GM08714 (cell line): ENCODE data around the gene TMOD3.

Experiments
- H3K4me3 ChIP-seq: fragments of 200-500 bp; sonication (Bioruptor generic); 2 replicates; pipeline ENCODE4 v1.5.1; 2014; ENCODE audit warnings: mild to moderate bottlenecking, low read length, inconsistent platforms
- ZNF274 ChIP-seq: IDR thresholded peaks from 2 replicates; pipeline ENCODE4 v1.6.1; 2012; ENCODE audit warnings: mild to moderate bottlenecking, low read depth, low read length

Gene TMOD3

GRCh38 chr15:51803965-51804364, 25.5 kb upstream of the TMOD3 start:
- no peak for TF ChIP-seq ZNF274
- no peak overlapping the region for H3K4me3 ChIP-seq

- no peak for TF ChIP-seq ZNF274
Measured at GRCh38 chr15:51806123-51806522, 23.3 kb upstream of the TMOD3 start.

GRCh38 chr15:51809457-51809856, 20.0 kb upstream of the TMOD3 start:
- no peak for TF ChIP-seq ZNF274
- no peak overlapping the region for H3K4me3 ChIP-seq

More at GRCh38 chr15:51806123-51806522, 23.3 kb upstream of the TMOD3 start:
- H3K4me3 ChIP-seq: no peak overlapping the region

DNA sequence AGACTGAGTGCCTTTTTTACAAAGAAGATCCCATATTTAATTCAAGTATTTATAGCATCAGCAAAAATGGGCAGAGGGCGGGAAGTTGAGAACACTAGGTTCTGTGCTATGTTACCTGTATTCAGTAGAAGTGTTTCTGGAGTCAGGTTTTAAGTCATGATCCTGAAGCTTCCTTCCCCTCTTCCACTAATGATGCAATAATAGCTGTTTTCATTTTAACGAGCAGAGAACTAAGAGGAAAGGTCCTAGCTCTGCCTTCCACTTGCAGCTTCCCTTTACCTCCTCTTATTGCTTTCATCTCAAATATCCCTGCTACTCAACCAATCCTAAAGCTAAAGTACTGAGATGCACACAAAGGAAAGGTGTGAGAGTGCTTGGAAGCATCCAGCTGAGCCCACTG, 16.9 kb upstream of the TMOD3 start:
- no peak overlapping the region for H3K4me3 ChIP-seq
- no peak for TF ChIP-seq ZNF274

- no peak overlapping the region for H3K4me3 ChIP-seq
- no peak for TF ChIP-seq ZNF274
Measured at GRCh38 chr15:51814606-51815005, 14.8 kb upstream of the TMOD3 start.

GRCh38 chr15:51816611-51817010, 12.8 kb upstream of the TMOD3 start:
- H3K4me3 ChIP-seq: no peak overlapping the region
- TF ChIP-seq ZNF274: no peak

GRCh38 chr15:51818150-51818549, 11.3 kb upstream of the TMOD3 start:
- no peak for TF ChIP-seq ZNF274
- H3K4me3 ChIP-seq: no peak overlapping the region

DNA sequence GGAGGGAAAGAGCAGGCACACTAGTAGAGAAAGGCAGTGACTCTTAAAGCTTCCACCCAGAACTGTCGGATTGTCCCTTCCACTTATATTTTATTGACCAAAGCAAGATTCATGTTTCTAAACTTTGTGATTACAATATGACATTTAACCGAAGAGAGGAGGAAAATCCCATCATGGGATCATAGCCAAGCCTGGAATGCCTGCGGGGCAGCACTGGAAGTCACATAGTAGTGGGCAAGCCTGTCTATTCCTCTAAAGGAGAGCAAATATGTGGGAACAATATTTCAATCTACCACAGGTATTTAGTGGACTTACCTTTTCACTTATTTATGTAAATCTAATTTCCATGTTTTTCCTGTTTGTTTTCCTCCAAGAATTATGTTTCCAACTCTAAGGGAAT, 3.8 kb upstream of the TMOD3 start:
- H3K4me3 ChIP-seq: no peak overlapping the region
- TF ChIP-seq ZNF274: no peak

DNA sequence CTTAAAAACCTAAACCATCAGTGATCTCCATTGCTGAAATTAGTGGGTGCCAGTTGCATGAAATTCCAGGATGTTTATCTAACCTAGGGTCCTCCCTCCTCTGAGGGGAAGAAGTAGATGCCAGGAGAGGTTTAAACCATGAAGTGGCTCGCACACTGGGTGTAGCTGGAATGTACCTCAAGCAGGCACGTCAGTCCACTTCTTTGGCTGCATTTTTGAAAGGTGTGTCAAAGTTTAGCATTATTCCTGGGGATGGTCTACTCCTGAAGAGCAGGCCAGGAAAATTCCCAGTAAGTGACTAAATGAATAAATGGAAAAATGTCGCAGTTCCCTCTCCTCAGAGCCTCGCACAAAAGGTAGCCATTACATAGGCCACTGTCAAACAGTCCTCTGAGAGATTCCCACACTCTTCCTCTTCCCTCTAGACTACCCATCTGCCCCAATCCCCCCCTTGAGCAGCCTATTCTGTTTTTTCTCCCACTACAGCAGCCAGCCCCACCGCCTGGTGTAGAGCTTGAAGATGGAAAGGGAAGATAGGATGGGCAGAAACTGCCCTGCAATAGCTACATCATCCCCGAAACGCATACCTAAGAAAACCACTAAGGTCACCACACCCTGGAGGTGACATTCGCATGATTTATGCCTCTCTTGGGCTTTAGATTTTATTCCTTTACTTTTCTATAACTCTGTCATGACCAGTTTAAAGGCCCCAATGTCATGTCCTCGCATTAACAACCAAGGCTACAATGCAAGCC, 655 bp upstream of the TMOD3 start:
- no peak overlapping the region for H3K4me3 ChIP-seq
- TF ChIP-seq ZNF274: no peak

- peak overlapping the region; percentile 84 for H3K4me3 ChIP-seq
- no peak for TF ChIP-seq ZNF274
Measured at GRCh38 chr15:51830276-51830806, 888 bp downstream of the TMOD3 start.

DNA sequence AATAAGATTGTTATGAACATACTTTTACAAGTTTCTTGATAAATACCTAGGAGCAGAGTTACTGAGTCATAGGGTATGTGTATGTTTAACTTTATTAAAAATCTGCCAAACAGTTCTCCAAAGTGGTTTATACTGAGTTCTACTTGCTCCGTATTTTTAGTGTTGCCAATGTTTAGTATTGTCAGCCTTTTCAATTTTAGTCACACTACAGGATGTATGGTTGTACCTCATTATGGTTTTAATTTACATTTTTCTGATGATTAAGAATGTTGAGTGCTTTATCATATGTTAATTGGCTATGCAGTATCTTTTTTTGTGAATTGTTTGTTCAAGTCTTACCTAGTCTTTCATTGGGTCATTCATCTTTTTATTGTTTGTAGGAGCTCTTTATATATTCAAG, 4.3 kb downstream of the TMOD3 start:
- no peak overlapping the region for H3K4me3 ChIP-seq
- no peak for TF ChIP-seq ZNF274

DNA sequence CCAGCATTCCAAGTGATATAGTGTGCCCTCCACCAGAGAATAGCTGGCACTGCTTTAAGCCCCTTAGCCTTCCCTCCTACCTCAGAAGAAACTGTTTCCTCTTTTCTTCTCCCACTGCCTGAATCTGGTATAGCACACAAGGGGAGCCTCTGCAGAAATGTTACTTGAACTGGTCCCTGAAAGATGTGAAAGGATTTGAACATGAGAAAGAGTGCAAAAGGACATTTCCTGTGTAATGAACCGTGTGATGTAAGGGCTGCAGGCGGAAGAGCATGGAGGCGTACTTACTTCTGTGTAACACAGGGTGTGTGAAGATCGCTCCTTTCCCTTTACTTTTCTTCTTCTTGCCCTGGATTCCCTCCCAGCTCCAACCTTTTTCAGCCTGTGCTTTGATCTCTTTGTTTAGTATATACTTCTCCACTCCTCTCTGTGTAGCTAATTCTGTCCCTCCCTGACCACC, 8.4 kb downstream of the TMOD3 start:
- TF ChIP-seq ZNF274: no peak

GRCh38 chr15:51838270-51838669, 8.8 kb downstream of the TMOD3 start:
- H3K4me3 ChIP-seq: peak overlapping the region; percentile 41; the same call in 1 of the 2 replicates
- TF ChIP-seq ZNF274: no peak

More for the DNA sequence above, 8.4 kb downstream of the TMOD3 start:
- peak overlapping the region; percentile 41; the same call in 1 of the 2 replicates for H3K4me3 ChIP-seq

- TF ChIP-seq ZNF274: no peak
- H3K4me3 ChIP-seq: no peak overlapping the region
Measured at GRCh38 chr15:51840692-51841091, 11.2 kb downstream of the TMOD3 start.

DNA sequence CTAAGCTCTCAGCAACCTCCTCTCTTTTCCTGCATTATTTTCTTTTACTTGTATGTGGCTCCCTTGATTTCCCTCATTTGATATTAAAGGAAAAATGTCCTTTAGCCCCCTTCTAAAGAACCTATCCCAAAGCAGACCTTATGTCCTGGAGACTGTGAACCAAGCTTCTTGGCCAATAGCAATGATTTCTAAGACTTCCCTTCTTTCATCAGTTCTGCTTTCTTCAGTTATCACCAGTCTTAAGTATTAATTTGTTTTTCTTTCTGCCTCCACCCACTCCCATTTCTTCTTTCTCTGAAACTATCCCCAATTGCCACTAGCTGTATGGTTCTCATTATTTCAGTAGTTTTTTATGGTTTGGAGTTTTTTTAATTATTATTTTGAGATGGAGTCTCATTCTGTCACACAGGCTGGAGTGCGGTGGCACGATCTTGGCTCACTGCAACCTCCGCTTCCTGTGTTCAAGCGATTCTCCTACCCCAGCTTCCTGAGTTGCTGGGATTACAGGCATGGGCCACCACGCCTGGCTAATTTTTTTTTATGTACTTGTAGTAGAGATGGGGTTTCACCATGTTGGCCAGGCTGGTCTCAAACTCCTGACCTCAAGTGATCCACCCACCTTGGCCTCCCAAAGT, 12.1 kb downstream of the TMOD3 start:
- H3K4me3 ChIP-seq: no peak overlapping the region
- no peak for TF ChIP-seq ZNF274
